IMR-90 (cell line): ENCODE measurements around the gene KDELR3.

Experiments used
- BHLHE40 ChIP-seq: fragments of 150-350 bp; IDR thresholded peaks from 2 replicates; pipeline ENCODE4 v1.6.1; 2016; ENCODE audit warnings: mild to moderate bottlenecking, low read depth, low read length
- MAFK ChIP-seq: IDR thresholded peaks from 2 replicates; pipeline ENCODE4 v1.6.1; 2012; ENCODE audit warnings: low read depth, low read length, improper control_type of control experiment
- POLR2A ChIP-seq: IDR thresholded peaks from 2 replicates; pipeline ENCODE4 v1.6.1; 2012; ENCODE audit warnings: mild to moderate bottlenecking, low read depth, low read length
- RAD21 ChIP-seq: IDR thresholded peaks from 2 replicates; pipeline ENCODE4 v1.6.1; 2012; ENCODE audit warnings: low read length, improper control_type of control experiment
- RFX5 ChIP-seq: IDR thresholded peaks from 2 replicates; pipeline ENCODE4 v1.8.0; 2012; ENCODE audit warnings: low read depth, mild to moderate bottlenecking, low read length, moderate library complexity
- TF ChIP-seq, protein P1 (sequence below): conservative IDR thresholded peaks from 2 replicates; pipeline ENCODE4 v1.5.1; 2012; ENCODE audit warnings: mild to moderate bottlenecking, low read depth, low read length, improper control_type of control experiment
- TF ChIP-seq, protein P2 (sequence below): fragments of 150-350 bp; IDR thresholded peaks from 2 replicates; pipeline ENCODE4 v1.6.1; 2017; ENCODE audit warnings: mild to moderate bottlenecking, antibody characterized with exemption, low read length, low read depth

DNA sequence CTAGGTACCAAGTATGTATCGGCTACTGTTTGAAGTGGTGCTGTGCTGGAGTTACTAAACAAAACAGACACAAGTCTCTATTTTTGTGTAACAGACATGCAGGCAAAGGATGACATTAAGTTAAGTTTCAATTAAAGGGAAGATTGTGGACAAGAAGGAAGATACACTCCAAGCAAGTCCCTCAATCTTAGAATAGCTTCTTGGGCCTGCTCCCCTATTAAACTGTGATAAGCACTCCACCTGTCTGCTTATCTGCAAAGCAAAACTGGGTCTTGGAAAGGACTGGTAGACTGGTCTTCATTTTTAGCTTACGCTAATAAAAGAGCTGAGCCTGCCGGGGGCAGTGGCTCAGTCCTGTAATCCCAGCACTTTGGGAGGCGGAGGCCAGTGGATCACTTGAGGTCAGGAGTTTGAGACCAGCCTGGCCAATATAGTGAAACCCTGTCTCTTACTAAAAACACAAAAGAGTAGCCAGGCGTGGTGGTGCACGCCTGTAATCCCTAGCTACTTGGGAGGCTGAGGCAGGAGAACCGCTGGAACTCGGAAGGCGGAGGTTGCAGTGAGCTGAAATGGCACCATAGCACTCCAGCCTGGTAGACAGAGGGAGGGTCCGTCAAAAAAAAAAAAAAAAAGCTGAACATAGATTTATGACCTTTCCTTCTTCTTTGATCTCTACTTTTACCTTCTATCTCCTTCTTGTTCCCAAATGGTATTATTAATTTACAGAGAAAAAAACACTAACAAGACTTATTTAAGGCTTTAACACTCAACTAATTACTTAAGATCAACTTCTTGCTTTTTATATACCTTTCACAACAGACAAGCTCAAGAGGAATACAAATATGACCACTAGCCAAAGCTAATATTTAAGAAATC is 34.1 kb downstream of the KDELR3 start:
- TF ChIP-seq, protein P1, sequence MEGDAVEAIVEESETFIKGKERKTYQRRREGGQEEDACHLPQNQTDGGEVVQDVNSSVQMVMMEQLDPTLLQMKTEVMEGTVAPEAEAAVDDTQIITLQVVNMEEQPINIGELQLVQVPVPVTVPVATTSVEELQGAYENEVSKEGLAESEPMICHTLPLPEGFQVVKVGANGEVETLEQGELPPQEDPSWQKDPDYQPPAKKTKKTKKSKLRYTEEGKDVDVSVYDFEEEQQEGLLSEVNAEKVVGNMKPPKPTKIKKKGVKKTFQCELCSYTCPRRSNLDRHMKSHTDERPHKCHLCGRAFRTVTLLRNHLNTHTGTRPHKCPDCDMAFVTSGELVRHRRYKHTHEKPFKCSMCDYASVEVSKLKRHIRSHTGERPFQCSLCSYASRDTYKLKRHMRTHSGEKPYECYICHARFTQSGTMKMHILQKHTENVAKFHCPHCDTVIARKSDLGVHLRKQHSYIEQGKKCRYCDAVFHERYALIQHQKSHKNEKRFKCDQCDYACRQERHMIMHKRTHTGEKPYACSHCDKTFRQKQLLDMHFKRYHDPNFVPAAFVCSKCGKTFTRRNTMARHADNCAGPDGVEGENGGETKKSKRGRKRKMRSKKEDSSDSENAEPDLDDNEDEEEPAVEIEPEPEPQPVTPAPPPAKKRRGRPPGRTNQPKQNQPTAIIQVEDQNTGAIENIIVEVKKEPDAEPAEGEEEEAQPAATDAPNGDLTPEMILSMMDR = no peak
- TF ChIP-seq POLR2A (no peak), BHLHE40 (no peak), RFX5 (no peak), MAFK (no peak), RAD21 (no peak)
- TF ChIP-seq, protein P2, sequence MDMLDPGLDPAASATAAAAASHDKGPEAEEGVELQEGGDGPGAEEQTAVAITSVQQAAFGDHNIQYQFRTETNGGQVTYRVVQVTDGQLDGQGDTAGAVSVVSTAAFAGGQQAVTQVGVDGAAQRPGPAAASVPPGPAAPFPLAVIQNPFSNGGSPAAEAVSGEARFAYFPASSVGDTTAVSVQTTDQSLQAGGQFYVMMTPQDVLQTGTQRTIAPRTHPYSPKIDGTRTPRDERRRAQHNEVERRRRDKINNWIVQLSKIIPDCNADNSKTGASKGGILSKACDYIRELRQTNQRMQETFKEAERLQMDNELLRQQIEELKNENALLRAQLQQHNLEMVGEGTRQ = no peak
